WTC11 (cell line): ENCODE results near the gene PRSS53. TPM values are rescaled to one million over a fixed set of nuclear protein-coding genes. Genes with fewer than 3 reads are reported as not detected.
A peak's percentile ranks its signal among the peaks of the same experiment; 100 is the strongest.

Source experiments
- ARID4B ChIP-seq: sonication (generic); formaldehyde crosslinking; IDR thresholded peaks from 2 replicates; pipeline ENCODE4 v1.8.0; 2023; ENCODE audit warnings: missing genetic modification reagents, mild to moderate bottlenecking, borderline replicate concordance
- ATF1 ChIP-seq: sonication (generic); formaldehyde crosslinking; IDR thresholded peaks from 2 replicates; pipeline ENCODE4 v1.8.1; 2023; ENCODE audit warnings: mild to moderate bottlenecking, moderate library complexity, missing genetic modification reagents
- ATF2 ChIP-seq: sonication (generic); formaldehyde crosslinking; IDR thresholded peaks from 2 replicates; pipeline ENCODE4 v1.8.1; 2022; ENCODE audit warnings: low read depth, missing genetic modification reagents, borderline replicate concordance
- E2F4 ChIP-seq: sonication (generic); formaldehyde crosslinking; IDR thresholded peaks from 2 replicates; pipeline ENCODE4 v1.8.1; 2022; ENCODE audit warnings: low read depth, mild to moderate bottlenecking, moderate library complexity, missing genetic modification reagents, borderline replicate concordance
- ELF4 ChIP-seq: sonication (generic); formaldehyde crosslinking; IDR thresholded peaks from 2 replicates; pipeline ENCODE4 v1.8.1; 2022; ENCODE audit warnings: low read depth, mild to moderate bottlenecking, moderate library complexity, missing genetic modification reagents
- EMX1 ChIP-seq: fragments of 250-450 bp; sonication (Bioruptor Pico); IDR thresholded peaks from 2 replicates; pipeline ENCODE4 v1.8.0; 2021; ENCODE audit warnings: mild to moderate bottlenecking
- GRHL2 ChIP-seq: fragments of 250-450 bp; sonication (Bioruptor Pico); IDR thresholded peaks from 2 replicates; pipeline ENCODE4 v1.8.0; 2022; ENCODE audit warnings: mild to moderate bottlenecking, moderate library complexity; ENCODE audit not compliant: insufficient replicate concordance, severe bottlenecking
- NR3C1 ChIP-seq: sonication (generic); formaldehyde crosslinking; conservative IDR thresholded peaks from 2 replicates; pipeline ENCODE4 v1.8.1; 2023; ENCODE audit warnings: low read depth, mild to moderate bottlenecking, missing genetic modification reagents
- PRDM15 ChIP-seq: sonication (generic); formaldehyde crosslinking; IDR thresholded peaks from 2 replicates; pipeline ENCODE4 v1.8.0; 2022; ENCODE audit warnings: missing genetic modification reagents
- SMAD3 ChIP-seq: sonication (generic); formaldehyde crosslinking; IDR thresholded peaks from 2 replicates; pipeline ENCODE4 v1.8.0; 2022; ENCODE audit warnings: missing genetic modification reagents, mild to moderate bottlenecking, borderline replicate concordance
- SP1 ChIP-seq: sonication (generic); formaldehyde crosslinking; conservative IDR thresholded peaks from 2 replicates; pipeline ENCODE4 v1.8.1; 2022; ENCODE audit warnings: missing genetic modification reagents
- ZMAT4 ChIP-seq: fragments of 250-450 bp; sonication (Bioruptor Pico); IDR thresholded peaks from 2 replicates; pipeline ENCODE4 v1.9.0; 2021; ENCODE audit warnings: mild to moderate bottlenecking
- ZNF425 ChIP-seq: fragments of 250-450 bp; sonication (Bioruptor Pico); conservative IDR thresholded peaks from 2 replicates; pipeline ENCODE4 v1.9.0; 2021; ENCODE audit warnings: mild to moderate bottlenecking
- total RNA-seq: library from RNA; stranded (reverse); gene quantifications from 3 replicates; pipeline ENCODE4 v1.2.3, GENCODE V29; 2021

PRSS53 gene
- total RNA-seq, 1 experiment from 2014 or later: 4.9 TPM

- no peak for TF ChIP-seq E2F4
- no peak; the same call in 1 of the 2 replicates for TF ChIP-seq ATF1 (CRISPR knock-in tag)
- TF ChIP-seq ELF4 (CRISPR knock-in tag): no peak
- TF ChIP-seq SP1 (CRISPR knock-in tag): peak; percentile 97
- TF ChIP-seq PRDM15 (CRISPR knock-in tag): no peak
- TF ChIP-seq ATF2 (CRISPR knock-in tag): no peak
- TF ChIP-seq GRHL2 (CRISPR knock-in tag): no peak
- no peak for TF ChIP-seq SMAD3 (CRISPR knock-in tag)
- peak; percentile 72; the same call in 1 of the 2 replicates for TF ChIP-seq ARID4B (CRISPR knock-in tag)
- TF ChIP-seq EMX1 (CRISPR knock-in tag): no peak
- TF ChIP-seq ZNF425: no peak
- TF ChIP-seq ZMAT4 (CRISPR knock-in tag): no peak
- TF ChIP-seq NR3C1 (CRISPR knock-in tag): no peak
These were observed 28.9 kb upstream of the PRSS53 start, which contains the start of gene KAT8 (continued) for GRCh38 chr16:31117384-31118222.
